ENCODE measurements around the gene MAGI2.

The MAGI2 gene

GRCh38 chr7:77975672-77976480 is 1477.6 kb downstream of the MAGI2 start:
- DNase-seq: no peak
- TF ChIP-seq GATA1 (IDR thresholded peaks at IDR 0.05; ENCODE audit: low read depth, low read length): no peak
- TF ChIP-seq POLR2A (IDR thresholded peaks at IDR 0.05; ENCODE audit: low read length): no peak

- DNase-seq: no peak
These were observed 1481.7 kb downstream of the MAGI2 start for GRCh38 chr7:77971726-77972125.

GRCh38 chr7:77967429-77967828 is 1486.0 kb downstream of the MAGI2 start:
- no peak for TF ChIP-seq GATA1 (IDR thresholded peaks at IDR 0.05; ENCODE audit: low read depth, low read length)
- no peak for TF ChIP-seq POLR2A (IDR thresholded peaks at IDR 0.05; ENCODE audit: low read length)

More at GRCh38 chr7:77971726-77972125, 1481.7 kb downstream of the MAGI2 start:
- TF ChIP-seq GATA1 (IDR thresholded peaks at IDR 0.05; ENCODE audit: low read depth, low read length): no peak
- no peak for TF ChIP-seq POLR2A (IDR thresholded peaks at IDR 0.05; ENCODE audit: low read length)

More at GRCh38 chr7:77967429-77967828, 1486.0 kb downstream of the MAGI2 start:
- peak; percentile 27 to 67 for DNase-seq
